HEK293 (cell line): ENCODE measurements around the gene P2RX7.

Experiments used
- GLI2 ChIP-seq: fragments of 450-650 bp; formaldehyde crosslinking; IDR thresholded peaks from 2 replicates; pipeline ENCODE4; 2017; ENCODE audit warnings: missing biosample characterization, missing genetic modification characterization, low read depth, borderline replicate concordance
- GLIS2 ChIP-seq: fragments of 450-650 bp; formaldehyde crosslinking; IDR thresholded peaks from 2 replicates; pipeline ENCODE4 v1.5.1; 2016; ENCODE audit warnings: missing biosample characterization, missing genetic modification characterization
- IKZF3 ChIP-seq: fragments of 450-650 bp; IDR thresholded peaks from 2 replicates; pipeline ENCODE4 v1.5.0; 2018; ENCODE audit warnings: missing biosample characterization, mild to moderate bottlenecking, missing genetic modification characterization, moderate library complexity
- MYNN ChIP-seq: fragments of 450-650 bp; formaldehyde crosslinking; IDR thresholded peaks from 2 replicates; pipeline ENCODE4 v1.5.1; 2016; ENCODE audit warnings: missing biosample characterization, missing genetic modification characterization, borderline replicate concordance
- PATZ1 ChIP-seq: fragments of 450-650 bp; formaldehyde crosslinking; IDR thresholded peaks from 2 replicates; pipeline ENCODE4 v1.5.1; 2016; ENCODE audit warnings: missing biosample characterization, missing genetic modification characterization
- REPIN1 ChIP-seq: fragments of 450-650 bp; formaldehyde crosslinking; IDR thresholded peaks from 2 replicates; pipeline ENCODE4 v1.5.1; 2017; ENCODE audit warnings: missing biosample characterization, missing genetic modification characterization, low read depth
- REST ChIP-seq: fragments of 450-650 bp; formaldehyde crosslinking; IDR thresholded peaks from 2 replicates; pipeline ENCODE4 v1.5.1; 2016; ENCODE audit warnings: missing biosample characterization, missing genetic modification characterization
- SALL2 ChIP-seq: fragments of 450-650 bp; formaldehyde crosslinking; IDR thresholded peaks from 2 replicates; pipeline ENCODE4 v1.5.0; 2017; ENCODE audit warnings: missing biosample characterization, mild to moderate bottlenecking, missing genetic modification characterization, borderline replicate concordance
- WT1 ChIP-seq: fragments of 450-650 bp; formaldehyde crosslinking; IDR thresholded peaks from 2 replicates; pipeline ENCODE4 v1.5.1; 2016; ENCODE audit warnings: missing biosample characterization, missing genetic modification characterization
- ZBTB6 ChIP-seq: fragments of 450-650 bp; formaldehyde crosslinking; IDR thresholded peaks from 2 replicates; pipeline ENCODE4 v1.5.1; 2017; ENCODE audit warnings: missing biosample characterization, missing genetic modification characterization
- ZFP69B ChIP-seq: fragments of 450-650 bp; formaldehyde crosslinking; IDR thresholded peaks from 2 replicates; pipeline ENCODE4 v1.5.1; 2016; ENCODE audit warnings: missing biosample characterization, missing genetic modification characterization
- ZNF140 ChIP-seq: fragments of 450-650 bp; formaldehyde crosslinking; IDR thresholded peaks from 2 replicates; pipeline ENCODE4 v1.5.1; 2016; ENCODE audit warnings: missing biosample characterization, missing genetic modification characterization
- ZNF211 ChIP-seq: fragments of 450-650 bp; formaldehyde crosslinking; IDR thresholded peaks from 2 replicates; pipeline ENCODE4 v1.5.1; 2016; ENCODE audit warnings: low read depth, missing biosample characterization, missing genetic modification characterization
- ZNF248 ChIP-seq: fragments of 450-650 bp; formaldehyde crosslinking; IDR thresholded peaks from 2 replicates; pipeline ENCODE4 v1.5.1; 2017; ENCODE audit warnings: missing biosample characterization, missing genetic modification characterization
- ZNF26 ChIP-seq: fragments of 450-650 bp; formaldehyde crosslinking; IDR thresholded peaks from 2 replicates; pipeline ENCODE4 v1.5.1; 2016; ENCODE audit warnings: missing biosample characterization, missing genetic modification characterization
- ZNF274 ChIP-seq, 2 experiments: fragments of 200-500 bp in 1 of 2; fragments of 450-650 bp in 1 of 2; sonication (Bioruptor generic) in 1 of 2; formaldehyde crosslinking in 1 of 2; IDR thresholded peaks; 2 replicates each; pipeline versions ENCODE4 v1.5.1 to v1.6.1; 2014 to 2016; ENCODE audit warnings: borderline replicate concordance in 1 of 2, inconsistent platforms in 1 of 2, low read length in 1 of 2, missing biosample characterization in 1 of 2, missing genetic modification characterization in 1 of 2
- ZNF292 ChIP-seq: fragments of 450-650 bp; formaldehyde crosslinking; IDR thresholded peaks from 2 replicates; pipeline ENCODE4 v1.5.1; 2016; ENCODE audit warnings: low read depth, missing biosample characterization, missing genetic modification characterization, borderline replicate concordance
- ZNF302 ChIP-seq: fragments of 450-650 bp; formaldehyde crosslinking; IDR thresholded peaks from 2 replicates; pipeline ENCODE4 v1.5.1; 2016; ENCODE audit warnings: missing biosample characterization, missing genetic modification characterization, low read depth
- ZNF324 ChIP-seq: fragments of 450-650 bp; formaldehyde crosslinking; IDR thresholded peaks from 2 replicates; pipeline ENCODE4 v1.5.1; 2016; ENCODE audit warnings: missing biosample characterization, missing genetic modification characterization
- ZNF423 ChIP-seq: fragments of 450-650 bp; formaldehyde crosslinking; IDR thresholded peaks from 2 replicates; pipeline ENCODE4 v1.5.1; 2016; ENCODE audit warnings: missing biosample characterization, missing genetic modification characterization
- ZNF510 ChIP-seq: fragments of 450-650 bp; formaldehyde crosslinking; IDR thresholded peaks from 2 replicates; pipeline ENCODE4 v1.5.1; 2018; ENCODE audit warnings: mild to moderate bottlenecking, missing genetic modification characterization, missing biosample characterization; ENCODE audit not compliant: insufficient replicate concordance
- ZNF561 ChIP-seq: fragments of 450-650 bp; IDR thresholded peaks from 2 replicates; pipeline ENCODE4 v1.5.1; 2018; ENCODE audit warnings: missing biosample characterization, missing genetic modification characterization, borderline replicate concordance
- ZNF580 ChIP-seq: fragments of 450-650 bp; formaldehyde crosslinking; IDR thresholded peaks from 2 replicates; pipeline ENCODE4 v1.5.1; 2016; ENCODE audit warnings: missing biosample characterization, missing genetic modification characterization
- ZNF639 ChIP-seq: fragments of 450-650 bp; formaldehyde crosslinking; IDR thresholded peaks from 2 replicates; pipeline ENCODE4 v1.5.1; 2016; ENCODE audit warnings: missing biosample characterization, missing genetic modification characterization
- ZNF660 ChIP-seq: fragments of 450-650 bp; IDR thresholded peaks from 2 replicates; pipeline ENCODE4 v1.5.1; 2018; ENCODE audit warnings: missing biosample characterization, mild to moderate bottlenecking, missing genetic modification characterization
- ZNF664 ChIP-seq: fragments of 450-650 bp; formaldehyde crosslinking; IDR thresholded peaks from 2 replicates; pipeline ENCODE4 v1.5.1; 2016; ENCODE audit warnings: missing biosample characterization, missing genetic modification characterization
- ZNF777 ChIP-seq: fragments of 450-650 bp; formaldehyde crosslinking; IDR thresholded peaks from 2 replicates; pipeline ENCODE4 v1.5.1; 2017; ENCODE audit warnings: missing biosample characterization, missing genetic modification characterization, borderline replicate concordance
- ZSCAN30 ChIP-seq: fragments of 450-650 bp; IDR thresholded peaks from 2 replicates; pipeline ENCODE4 v1.5.1; 2018; ENCODE audit warnings: missing biosample characterization, mild to moderate bottlenecking, missing genetic modification characterization, moderate library complexity

Gene P2RX7

GRCh38 chr12:121202407-121203355, 70.0 kb downstream of the P2RX7 start (continued):
- TF ChIP-seq ZNF26 (no peak), REPIN1 (no peak), GLIS2 (peak; percentile 56), REST (tag by site-specific recombination) (no peak), ZNF580 (tag by site-specific recombination) (peak; percentile 83), PATZ1 (tag by site-specific recombination) (peak; percentile 62), ZNF639 (tag by site-specific recombination) (peak; percentile 87), ZNF561 (tag by site-specific recombination) (peak; percentile 83; the same call in 1 of the 2 replicates), WT1 (peak; percentile 75; the same call in 1 of the 2 replicates), ZNF274 (IDR thresholded peaks at IDR 0.05; ENCODE audit: low read length) (no peak), ZNF274 (tag by site-specific recombination; IDR thresholded peaks at IDR 0.05; ENCODE audit: borderline replicate concordance) (no peak), ZNF324 (tag by site-specific recombination) (peak; percentile 76; the same call in 1 of the 2 replicates), ZNF664 (tag by site-specific recombination) (no peak; the same call in 1 of the 2 replicates), ZNF510 (tag by site-specific recombination) (no peak), IKZF3 (tag by site-specific recombination) (peak; percentile 62), ZNF660 (tag by site-specific recombination) (peak; percentile 35; the same call in 1 of the 2 replicates), MYNN (tag by site-specific recombination) (no peak), GLI2 (tag by site-specific recombination) (peak; percentile 76; the same call in 1 of the 2 replicates), ZFP69B (tag by site-specific recombination) (peak; percentile 53; the same call in 1 of the 2 replicates), ZNF248 (tag by site-specific recombination) (no peak), SALL2 (tag by site-specific recombination) (no peak), ZNF777 (tag by site-specific recombination) (no peak), ZNF292 (tag by site-specific recombination) (no peak), ZBTB6 (tag by site-specific recombination) (peak; percentile 47; the same call in 1 of the 2 replicates), ZNF302 (tag by site-specific recombination) (no peak), ZSCAN30 (tag by site-specific recombination) (no peak), ZNF423 (tag by site-specific recombination) (peak; percentile 79), ZNF140 (tag by site-specific recombination) (no peak), ZNF211 (tag by site-specific recombination) (no peak)
